BJ (cell line): ENCODE measurements around the gene COBL. TPM values are rescaled to one million over a fixed set of nuclear protein-coding genes. Genes with fewer than 3 reads are reported as not detected.

Experiments
- CTCF ChIA-PET: fragments of 350-600 bp; formaldehyde crosslinking; extraction: SDS; loops from one replicate; lab custom pipeline; 2021; ENCODE audit warnings: antibody characterized with exemption, inconsistent platforms; lab: Yijun Ruan, JAX
- POLR2A ChIA-PET: fragments of 300-600 bp; sonication (Branson Sonifier 250); formaldehyde crosslinking; extraction: SDS; loops from one replicate; lab custom pipeline; 2021; ENCODE audit warnings: antibody characterized with exemption; lab: Charles Lee
- DNase-seq: peaks from one replicate; pipeline ENCODE4 v3.0.0-alpha.2; 2011; ENCODE audit warnings: low read depth
- H3K27me3 ChIP-seq: 2 replicates; pipeline ENCODE4 v1.6.0; 2011; ENCODE audit warnings: low read length; ENCODE audit not compliant: control insufficient read depth, insufficient read depth
- H3K36me3 ChIP-seq: 2 replicates; pipeline ENCODE4 v1.5.1; 2011; ENCODE audit warnings: low read length; ENCODE audit not compliant: control insufficient read depth, insufficient read depth
- H3K4me3 ChIP-seq: 2 replicates; pipeline ENCODE4 v1.5.1; 2011; ENCODE audit warnings: low read depth, mild to moderate bottlenecking, control low read depth, low read length
- CTCF ChIP-seq: IDR thresholded peaks from 2 replicates; pipeline ENCODE4 v1.5.1; 2011; ENCODE audit warnings: low read depth, mild to moderate bottlenecking, control low read depth, inconsistent platforms, low read length, moderate library complexity; ENCODE audit not compliant: insufficient read depth
- polyA plus RNA-seq: library from polyadenylated mRNA; depleted of rRNA; stranded (reverse); fragments of >200 nt; gene quantifications from 2 replicates; pipeline ENCODE4 v1.2.3, GENCODE V29; 2011

COBL gene
- polyA plus RNA-seq, 1 experiment = not detected

GRCh38 chr7:51033727-51034520 lies 282.7 kb downstream of the COBL start:
- ChIA-PET POLR2A (no interaction called here), CTCF (interaction anchor here (0.6 to 1.7 kb wide), 4 partner anchors 11 to 293 kb away, joined by 3 to 7 read pairs (median 3); no protein-coding TSS in a partner anchor)
- DNase-seq = no peak
- Histone ChIP-seq H3K4me3 (no peak overlapping the region), H3K27me3 (no peaks in the 10 kb centered on the region), H3K36me3 (no peaks in the 10 kb centered on the region)
- TF ChIP-seq CTCF = no peak

- TF ChIP-seq CTCF = no peak
- no peaks in the 10 kb centered on the region for H3K36me3 ChIP-seq
- ChIA-PET POLR2A (no interaction called here), CTCF (interaction anchor here (0.8 kb wide), 1 partner anchor 9 kb away, joined by 3 read pairs; no protein-coding TSS in a partner anchor)
- H3K4me3 ChIP-seq = no peak overlapping the region
- no peaks in the 10 kb centered on the region for H3K27me3 ChIP-seq
- DNase-seq = no peak
Observed at GRCh38 chr7:51031791-51032515, 284.7 kb downstream of the COBL start.

- no peak for DNase-seq
- H3K4me3 ChIP-seq = no peak overlapping the region
- CTCF ChIA-PET = no interaction called here
- POLR2A ChIA-PET = no interaction called here
- no peaks in the 10 kb centered on the region for H3K27me3 ChIP-seq
- no peaks in the 10 kb centered on the region for H3K36me3 ChIP-seq
- no peak for TF ChIP-seq CTCF
Observed at GRCh38 chr7:51031216-51031615, 285.4 kb downstream of the COBL start.

- TF ChIP-seq CTCF = no peak
- ChIA-PET CTCF (interaction anchor here (0.7 to 1.7 kb wide), 4 partner anchors 9 to 112 kb away, joined by 3 to 8 read pairs (median 4); no protein-coding TSS in a partner anchor), POLR2A (interaction anchor here (0.9 kb wide), 1 partner anchor 21 kb away, joined by 14 read pairs; no protein-coding TSS in a partner anchor)
Observed at GRCh38 chr7:51029701-51030191, 286.9 kb downstream of the COBL start.

GRCh38 chr7:51029131-51029530 lies 287.5 kb downstream of the COBL start:
- ChIA-PET POLR2A (no interaction called here), CTCF (interaction anchor here (0.6 to 1.7 kb wide), 4 partner anchors 8 to 112 kb away, joined by 3 to 8 read pairs (median 4); no protein-coding TSS in a partner anchor)
- no peaks in the 10 kb centered on the region for H3K27me3 ChIP-seq
- TF ChIP-seq CTCF = no peak
- no peak overlapping the region for H3K4me3 ChIP-seq
- DNase-seq = no peak
- H3K36me3 ChIP-seq = no peaks in the 10 kb centered on the region

More at GRCh38 chr7:51029701-51030191, 286.9 kb downstream of the COBL start:
- Histone ChIP-seq H3K4me3 (no peak overlapping the region), H3K27me3 (no peaks in the 10 kb centered on the region), H3K36me3 (no peaks in the 10 kb centered on the region)
- DNase-seq = peak; percentile 71
